MCF 10A (cell line): Measurements from ENCODE around the gene AMOTL2. TPM values are rescaled to one million over a fixed set of nuclear protein-coding genes. Genes with fewer than 3 reads are reported as not detected.

ENCODE experiments used
- BruUV-seq: library from RNA; stranded (reverse); fragments of 400-500 nt; replicated peaks from 2 replicates; lab custom pipeline; 2021; lab: Mats Ljungman, UMichigan
- CTCF ChIA-PET: fragments of 300-600 bp; sonication (Branson Sonifier 250); formaldehyde crosslinking; extraction: SDS; loops from one replicate; lab custom pipeline; 2021; ENCODE audit warnings: antibody characterized with exemption, inconsistent platforms; lab: Yijun Ruan, JAX
- POLR2A ChIA-PET: fragments of 300-600, 350-650 bp; sonication (Branson Sonifier 250); formaldehyde crosslinking; extraction: SDS; loops from one replicate; lab custom pipeline; 2020; ENCODE audit warnings: antibody characterized with exemption, inconsistent platforms; lab: Yijun Ruan, JAX
- DNase-seq: peaks from one replicate; pipeline ENCODE4 v3.0.0-alpha.2; 2018; ENCODE audit not compliant: unreplicated experiment
- H3K27ac Mint-ChIP-seq: one replicate; pipeline ENCODE4 v1.8.0; 2022; ENCODE audit warnings: mild to moderate bottlenecking, low read depth, mixed read lengths; ENCODE audit not compliant: unreplicated experiment
- H3K27me3 Mint-ChIP-seq: one replicate; pipeline ENCODE4 v1.8.0; 2022; ENCODE audit warnings: mixed read lengths; ENCODE audit not compliant: insufficient read depth, unreplicated experiment
- H3K36me3 Mint-ChIP-seq: one replicate; pipeline ENCODE4 v1.8.0; 2022; ENCODE audit warnings: mild to moderate bottlenecking, moderate library complexity, mixed read lengths; ENCODE audit not compliant: insufficient read depth, unreplicated experiment
- H3K4me1 Mint-ChIP-seq: one replicate; pipeline ENCODE4 v1.8.0; 2022; ENCODE audit warnings: mixed read lengths; ENCODE audit not compliant: insufficient read depth, unreplicated experiment
- H3K4me3 Mint-ChIP-seq: one replicate; pipeline ENCODE4 v1.8.0; 2022; ENCODE audit warnings: mild to moderate bottlenecking, moderate library complexity, mixed read lengths; ENCODE audit not compliant: unreplicated experiment
- H3K9me3 Mint-ChIP-seq: one replicate; pipeline ENCODE4 v1.8.0; 2022; ENCODE audit warnings: mixed read lengths; ENCODE audit not compliant: unreplicated experiment
- intact Hi-C: fragments of 100-400 bp; cut with micrococcal nuclease; formaldehyde crosslinking; loops from 2 replicates; pipeline ENCODE4 v1.14.1; 2022
- total RNA-seq: library from RNA; stranded (reverse); gene quantifications from 2 replicates; pipeline ENCODE4 v1.2.3, GENCODE V29; 2022
- TF ChIP-seq, protein P1 (sequence below): fragments of 200-600 bp; IDR thresholded peaks from one replicate; pipeline ENCODE4 v1.8.0; 2022; ENCODE audit warnings: antibody characterized with exemption, mild to moderate bottlenecking; ENCODE audit not compliant: unreplicated experiment

AMOTL2 gene
- total RNA-seq, 1 experiment from 2014 or later = 137 TPM

DNA sequence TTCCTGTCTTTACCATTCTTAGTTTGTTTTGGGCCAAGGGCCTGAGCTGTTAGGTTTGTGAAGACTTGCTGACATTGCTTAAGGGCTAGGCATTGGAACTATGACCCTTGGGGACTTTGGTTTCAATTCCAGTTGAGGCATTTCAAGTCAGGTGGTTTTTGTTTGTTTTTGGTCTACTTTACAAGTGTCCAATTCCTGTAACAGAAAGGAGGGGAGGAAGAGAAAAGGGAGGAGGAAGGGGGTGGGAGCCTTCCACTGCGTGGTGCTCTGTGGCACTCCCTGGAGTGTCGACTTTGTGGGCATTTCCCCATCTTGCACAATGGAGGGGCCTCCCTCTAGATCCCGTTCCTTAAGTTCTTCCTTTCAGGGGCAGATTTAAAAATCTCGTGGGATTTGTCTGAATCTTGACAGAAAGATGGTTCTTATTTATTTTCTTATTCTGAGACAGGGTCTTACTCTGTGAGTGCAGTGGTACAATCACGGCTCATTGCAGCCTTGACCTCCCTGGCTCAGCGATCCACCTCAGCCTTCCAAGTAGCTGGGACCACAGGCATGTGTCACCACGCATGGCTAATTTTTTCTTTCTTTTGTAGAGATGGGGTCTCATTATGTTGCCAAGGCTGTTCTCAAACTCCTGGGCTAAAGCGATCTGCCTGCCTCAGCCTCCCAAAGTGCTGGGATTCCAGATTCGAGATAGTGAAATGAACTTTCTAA, 64.1 kb downstream of the AMOTL2 start:
- Mint-ChIP-seq H3K4me3 (no peak overlapping the region), H3K27me3 (no peaks in the 10 kb centered on the region), H3K9me3 (no peaks in the 10 kb centered on the region), H3K36me3 (no peaks in the 10 kb centered on the region), H3K27ac (peak overlapping the region; percentile 77), H3K4me1 (peaks cover 48% of the 10 kb centered on the region)
- CTCF ChIA-PET = interaction anchor here (0.7 to 13.0 kb wide), 17 partner anchors 11 to 169 kb away, joined by 3 to 444 read pairs (median 12); partner anchors contain the start of genes AMOTL2 and ANAPC13
- POLR2A ChIA-PET = interaction anchor here (0.6 to 6.5 kb wide), 10 partner anchors 17 to 175 kb away, joined by 3 to 42 read pairs (median 12); partner anchors contain the start of genes AMOTL2, ANAPC13 and CEP63
- intact Hi-C loops = loop anchor here (2.0 kb wide), 2 partner anchors 17 to 55 kb away; no protein-coding TSS in a partner anchor
- BruUV-seq = no TSS peak
- DNase-seq = peak; percentile 72
- TF ChIP-seq, protein P1, sequence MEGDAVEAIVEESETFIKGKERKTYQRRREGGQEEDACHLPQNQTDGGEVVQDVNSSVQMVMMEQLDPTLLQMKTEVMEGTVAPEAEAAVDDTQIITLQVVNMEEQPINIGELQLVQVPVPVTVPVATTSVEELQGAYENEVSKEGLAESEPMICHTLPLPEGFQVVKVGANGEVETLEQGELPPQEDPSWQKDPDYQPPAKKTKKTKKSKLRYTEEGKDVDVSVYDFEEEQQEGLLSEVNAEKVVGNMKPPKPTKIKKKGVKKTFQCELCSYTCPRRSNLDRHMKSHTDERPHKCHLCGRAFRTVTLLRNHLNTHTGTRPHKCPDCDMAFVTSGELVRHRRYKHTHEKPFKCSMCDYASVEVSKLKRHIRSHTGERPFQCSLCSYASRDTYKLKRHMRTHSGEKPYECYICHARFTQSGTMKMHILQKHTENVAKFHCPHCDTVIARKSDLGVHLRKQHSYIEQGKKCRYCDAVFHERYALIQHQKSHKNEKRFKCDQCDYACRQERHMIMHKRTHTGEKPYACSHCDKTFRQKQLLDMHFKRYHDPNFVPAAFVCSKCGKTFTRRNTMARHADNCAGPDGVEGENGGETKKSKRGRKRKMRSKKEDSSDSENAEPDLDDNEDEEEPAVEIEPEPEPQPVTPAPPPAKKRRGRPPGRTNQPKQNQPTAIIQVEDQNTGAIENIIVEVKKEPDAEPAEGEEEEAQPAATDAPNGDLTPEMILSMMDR = no peak

DNA sequence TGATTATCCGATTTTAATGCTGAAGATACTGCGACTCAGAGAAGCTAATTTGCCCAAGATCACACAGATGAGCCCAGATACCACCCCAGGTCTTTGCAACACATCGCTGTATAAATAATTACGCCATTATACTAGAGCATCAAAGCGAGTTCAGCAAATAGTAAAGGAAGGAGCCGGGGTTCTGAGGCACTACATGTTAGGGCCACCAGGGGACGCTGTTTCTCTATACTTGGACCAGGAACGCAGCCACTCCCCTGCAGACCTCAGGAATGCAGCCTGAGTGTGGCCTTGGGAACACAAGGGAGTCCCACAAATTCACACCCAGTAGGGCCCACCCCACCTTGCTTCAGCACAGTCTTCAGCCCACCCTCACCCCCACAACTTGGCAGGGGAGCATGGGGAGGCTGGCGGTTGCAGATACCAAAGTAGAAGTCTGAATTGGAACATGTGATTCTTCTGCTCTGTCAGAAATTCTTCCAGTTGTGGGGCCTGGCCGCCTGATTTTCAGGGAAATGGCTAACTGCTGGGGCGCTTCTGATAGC, 65.8 kb downstream of the AMOTL2 start:
- peak; percentile 83 for DNase-seq
- Mint-ChIP-seq H3K27ac (peak overlapping the region; percentile 57), H3K27me3 (no peaks in the 10 kb centered on the region), H3K36me3 (no peaks in the 10 kb centered on the region), H3K4me3 (no peak overlapping the region), H3K9me3 (no peaks in the 10 kb centered on the region), H3K4me1 (peaks cover 32% of the 10 kb centered on the region)
- TF ChIP-seq, protein P1 = peak; percentile 97
- ChIA-PET POLR2A (interaction anchor here (0.6 to 6.5 kb wide), 18 partner anchors 11 to 366 kb away, joined by 3 to 42 read pairs (median 6); partner anchors contain the start of genes AMOTL2, ANAPC13 and CEP63), CTCF (interaction anchor here (0.6 to 13.0 kb wide), 60 partner anchors 9 to 771 kb away, joined by 3 to 444 read pairs (median 5); partner anchors contain the start of genes AMOTL2 and ANAPC13)
- no TSS peak for BruUV-seq
- intact Hi-C loops = loop anchor here (1.0 to 2.0 kb wide), 7 partner anchors 18 to 184 kb away; partner anchors contain the start of gene AMOTL2

DNA sequence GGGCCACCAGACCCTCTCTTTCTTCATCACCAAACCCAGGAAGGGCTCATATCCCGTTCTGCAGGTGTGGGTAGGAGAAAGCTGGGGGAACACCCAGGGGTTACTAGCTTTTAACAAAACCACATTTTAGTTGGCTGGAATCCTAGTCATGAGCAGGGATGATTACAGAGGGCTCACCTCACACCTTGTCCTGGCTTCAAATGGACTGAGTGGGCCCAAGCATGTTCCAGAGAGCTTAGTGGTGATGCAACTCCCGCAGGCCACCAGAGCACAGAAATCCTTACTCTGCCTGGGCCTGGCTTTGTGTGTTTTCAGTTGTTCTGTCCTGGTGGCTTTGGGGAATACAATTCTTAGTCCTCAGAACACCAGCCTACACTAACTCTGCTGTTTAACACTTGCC, 66.8 kb downstream of the AMOTL2 start:
- H3K36me3 Mint-ChIP-seq = no peaks in the 10 kb centered on the region
- peak; percentile 55 for DNase-seq
- peaks cover 32% of the 10 kb centered on the region for H3K4me1 Mint-ChIP-seq
- TF ChIP-seq, protein P1 = no peak
- CTCF ChIA-PET = interaction anchor here (0.6 to 13.0 kb wide), 40 partner anchors 9 to 1172 kb away, joined by 3 to 444 read pairs (median 4); partner anchors contain the start of gene ANAPC13
- no peaks in the 10 kb centered on the region for H3K9me3 Mint-ChIP-seq
- H3K4me3 Mint-ChIP-seq = no peak overlapping the region
- no peak overlapping the region for H3K27ac Mint-ChIP-seq
- H3K27me3 Mint-ChIP-seq = no peaks in the 10 kb centered on the region
- BruUV-seq = no TSS peak
- POLR2A ChIA-PET = interaction anchor here (0.6 to 6.5 kb wide), 11 partner anchors 20 to 369 kb away, joined by 3 to 42 read pairs (median 8); partner anchors contain the start of genes AMOTL2, ANAPC13 and CEP63
- intact Hi-C loops = no loop called here

DNA sequence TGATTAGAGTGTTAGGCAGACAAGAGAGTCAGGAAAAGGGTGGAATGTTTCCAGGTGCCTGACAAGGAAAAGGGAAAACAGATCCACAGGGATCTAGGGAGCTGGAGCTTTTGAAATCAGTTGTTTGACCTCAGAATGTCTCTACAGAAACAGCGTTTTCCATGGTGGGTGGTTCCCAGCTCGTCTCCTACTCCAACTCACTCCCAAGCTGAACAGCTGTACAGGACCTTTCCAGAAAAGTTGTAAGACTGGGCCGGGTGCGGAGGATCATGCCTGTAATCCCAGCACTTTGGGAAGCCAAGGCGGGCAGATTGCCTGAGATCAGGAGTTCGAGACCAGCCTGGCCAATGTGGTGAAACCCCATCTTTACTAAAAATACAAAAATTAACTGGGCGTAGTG, 67.9 kb downstream of the AMOTL2 start:
- H3K4me1 Mint-ChIP-seq = peaks cover 25% of the 10 kb centered on the region
- CTCF ChIA-PET = interaction anchor here (0.6 to 13.0 kb wide), 5 partner anchors 11 to 172 kb away, joined by 3 to 444 read pairs (median 4); partner anchors contain the start of gene ANAPC13
- no TSS peak for BruUV-seq
- no peak overlapping the region for H3K4me3 Mint-ChIP-seq
- intact Hi-C loops = no loop called here
- TF ChIP-seq, protein P1 = no peak
- H3K9me3 Mint-ChIP-seq = no peaks in the 10 kb centered on the region
- POLR2A ChIA-PET = interaction anchor here (0.6 to 2.4 kb wide), 2 partner anchors 94 to 167 kb away, joined by 3 to 6 read pairs; no protein-coding TSS in a partner anchor
- H3K27ac Mint-ChIP-seq = no peak overlapping the region
- H3K36me3 Mint-ChIP-seq = no peaks in the 10 kb centered on the region
- no peak for DNase-seq
- no peaks in the 10 kb centered on the region for H3K27me3 Mint-ChIP-seq
